GM18873 (cell line): ENCODE data around the gene PPP1R1B.
A peak's percentile ranks its signal among the peaks of the same experiment; 100 is the strongest.

Experiments used
- ATAC-seq: cut with Tn5 transposase; IDR thresholded peaks from one replicate; pipeline ENCODE4 v1.9.1; 2021; ENCODE audit warnings: mild to moderate bottlenecking, moderate library complexity, moderate number of reproducible peaks; ENCODE audit not compliant: unreplicated experiment, low FRiP score

Gene PPP1R1B

DNA sequence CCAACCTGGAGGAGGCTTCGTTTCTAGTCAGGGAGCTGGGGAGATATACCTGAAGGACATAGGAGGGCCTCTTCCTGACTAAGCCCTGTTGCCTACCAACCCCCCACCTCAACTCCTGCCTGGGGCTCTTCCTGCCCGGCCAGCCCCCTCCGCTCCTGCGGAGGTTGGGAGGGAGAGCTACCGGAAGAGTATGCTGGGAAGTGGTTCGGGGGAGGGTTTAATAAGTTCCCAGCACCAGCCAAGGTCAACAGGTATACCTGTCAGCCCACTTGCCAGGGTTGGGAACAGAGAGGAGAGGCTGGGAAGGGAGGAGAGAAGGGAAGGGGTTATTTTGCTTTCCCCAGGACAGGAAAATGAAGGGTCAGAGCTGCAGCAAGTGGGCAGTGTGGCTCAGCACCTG is 4.7 kb downstream of the PPP1R1B start:
- no peak for ATAC-seq

DNA sequence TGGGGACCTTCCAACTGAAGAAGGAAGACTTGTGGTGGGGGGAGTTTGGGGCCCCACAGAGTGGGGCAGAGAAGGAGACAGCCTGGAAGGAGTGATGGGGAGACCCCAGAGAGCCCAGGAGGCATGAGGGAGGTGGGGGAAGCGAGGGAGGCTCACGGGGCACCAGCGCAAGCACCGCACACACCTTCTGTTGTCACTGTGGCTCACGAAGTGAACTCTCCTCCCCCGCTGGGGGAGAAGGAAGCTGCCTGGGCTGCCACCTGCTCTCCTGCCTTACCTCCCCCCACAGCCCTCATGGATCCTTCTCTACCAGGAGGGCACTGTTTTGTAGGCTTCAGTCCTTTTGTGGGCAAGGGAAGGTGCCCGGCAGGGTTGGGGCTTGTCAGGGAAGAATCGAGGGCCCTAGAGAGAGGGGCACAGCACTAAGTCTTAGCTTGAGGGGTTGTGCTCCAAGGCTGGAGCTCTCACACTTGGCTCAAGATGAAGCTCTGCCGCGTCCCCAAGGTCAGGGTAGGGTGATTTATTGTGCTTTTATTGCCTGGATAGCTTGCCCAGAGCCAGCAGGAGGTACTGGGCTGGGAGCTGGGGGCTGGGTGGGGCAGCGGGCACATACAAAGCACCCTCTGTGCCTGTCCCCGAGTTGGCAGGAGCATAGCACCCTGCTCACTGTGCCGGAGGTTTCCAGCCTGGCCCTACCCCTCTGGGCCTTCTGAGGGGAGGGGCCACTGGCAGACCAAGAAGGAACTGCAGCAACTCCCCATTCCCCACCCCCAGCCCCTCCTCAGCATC is 5.6 kb downstream of the PPP1R1B start:
- no peak for ATAC-seq

DNA sequence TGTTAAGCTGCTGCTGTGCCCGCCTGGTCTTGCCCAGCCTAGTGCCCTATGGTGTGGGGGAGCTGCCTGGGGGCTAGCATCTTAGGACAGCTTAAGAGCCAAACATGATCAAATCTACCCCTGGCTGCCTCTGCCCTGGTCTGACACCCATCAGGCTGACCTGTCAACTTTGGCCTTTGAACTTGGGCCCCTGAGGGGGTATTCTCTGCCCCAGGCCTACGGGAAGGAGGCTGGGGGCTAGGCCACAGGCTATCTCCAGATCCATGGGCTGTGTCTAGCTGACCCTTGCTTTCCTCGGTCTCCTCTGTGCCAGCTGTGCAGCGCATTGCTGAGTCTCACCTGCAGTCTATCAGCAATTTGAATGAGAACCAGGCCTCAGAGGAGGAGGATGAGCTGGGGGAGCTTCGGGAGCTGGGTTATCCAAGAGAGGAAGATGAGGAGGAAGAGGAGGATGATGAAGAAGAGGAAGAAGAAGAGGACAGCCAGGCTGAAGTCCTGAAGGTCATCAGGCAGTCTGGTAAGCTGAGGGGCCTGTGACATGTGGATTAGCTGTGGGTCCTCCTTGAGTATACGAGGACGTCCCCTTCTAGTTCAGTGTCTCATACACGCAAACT is 6.9 kb downstream of the PPP1R1B start:
- no peak for ATAC-seq

DNA sequence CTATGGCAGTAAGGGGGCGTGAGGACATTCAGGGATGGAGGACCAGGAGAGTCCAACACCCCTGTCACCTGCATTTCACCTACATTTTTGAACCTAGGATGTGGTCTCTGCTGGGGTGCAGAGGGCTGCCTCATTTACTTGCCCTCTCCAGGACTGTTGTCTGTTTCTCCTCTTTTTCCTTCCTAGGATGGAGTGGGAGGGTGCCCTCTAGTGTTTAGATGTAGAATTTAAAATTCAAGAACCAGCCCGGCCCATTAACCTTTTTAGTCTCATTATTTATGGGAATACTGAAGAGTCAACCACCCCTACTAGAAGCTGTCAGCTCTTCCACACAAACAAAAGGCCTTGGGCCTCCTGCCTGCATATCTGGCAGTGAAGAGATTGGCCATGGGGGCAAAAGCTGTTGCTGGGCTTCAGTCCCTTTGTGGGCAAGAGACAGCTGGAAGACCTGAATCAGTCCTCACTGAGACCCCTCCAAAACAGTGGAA is 7.7 kb downstream of the PPP1R1B start:
- no peak for ATAC-seq

DNA sequence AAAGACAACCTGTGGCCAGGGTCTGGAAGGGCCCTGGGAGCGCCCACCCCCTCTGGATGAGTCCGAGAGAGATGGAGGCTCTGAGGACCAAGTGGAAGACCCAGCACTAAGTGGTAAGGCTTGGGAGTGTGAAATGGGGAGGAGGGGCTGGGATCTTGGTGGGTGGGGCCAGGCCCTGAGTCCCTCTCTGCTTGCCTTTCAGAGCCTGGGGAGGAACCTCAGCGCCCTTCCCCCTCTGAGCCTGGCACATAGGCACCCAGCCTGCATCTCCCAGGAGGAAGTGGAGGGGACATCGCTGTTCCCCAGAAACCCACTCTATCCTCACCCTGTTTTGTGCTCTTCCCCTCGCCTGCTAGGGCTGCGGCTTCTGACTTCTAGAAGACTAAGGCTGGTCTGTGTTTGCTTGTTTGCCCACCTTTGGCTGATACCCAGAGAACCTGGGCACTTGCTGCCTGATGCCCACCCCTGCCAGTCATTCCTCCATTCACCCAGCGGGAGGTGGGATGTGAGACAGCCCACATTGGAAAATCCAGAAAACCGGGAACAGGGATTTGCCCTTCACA is 8.9 kb downstream of the PPP1R1B start:
- ATAC-seq = no peak

DNA sequence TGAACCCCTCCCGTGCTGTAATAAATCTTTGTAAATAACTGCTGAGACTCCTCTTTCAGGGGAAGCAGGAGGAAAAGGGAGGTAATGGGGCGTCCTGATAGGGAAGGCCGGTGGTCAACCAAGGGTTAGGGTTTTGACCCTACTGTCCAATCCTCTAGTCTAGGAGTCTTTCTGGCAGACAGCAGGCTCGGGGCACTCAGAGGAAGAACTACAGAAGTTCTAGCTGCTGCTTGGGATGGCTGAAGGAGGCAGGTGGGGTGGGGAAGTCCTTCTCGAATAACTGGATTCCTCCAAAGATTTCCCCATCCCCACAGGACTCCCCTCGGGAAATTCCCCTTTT is 9.8 kb downstream of the PPP1R1B start:
- peak; percentile 15 for ATAC-seq

DNA sequence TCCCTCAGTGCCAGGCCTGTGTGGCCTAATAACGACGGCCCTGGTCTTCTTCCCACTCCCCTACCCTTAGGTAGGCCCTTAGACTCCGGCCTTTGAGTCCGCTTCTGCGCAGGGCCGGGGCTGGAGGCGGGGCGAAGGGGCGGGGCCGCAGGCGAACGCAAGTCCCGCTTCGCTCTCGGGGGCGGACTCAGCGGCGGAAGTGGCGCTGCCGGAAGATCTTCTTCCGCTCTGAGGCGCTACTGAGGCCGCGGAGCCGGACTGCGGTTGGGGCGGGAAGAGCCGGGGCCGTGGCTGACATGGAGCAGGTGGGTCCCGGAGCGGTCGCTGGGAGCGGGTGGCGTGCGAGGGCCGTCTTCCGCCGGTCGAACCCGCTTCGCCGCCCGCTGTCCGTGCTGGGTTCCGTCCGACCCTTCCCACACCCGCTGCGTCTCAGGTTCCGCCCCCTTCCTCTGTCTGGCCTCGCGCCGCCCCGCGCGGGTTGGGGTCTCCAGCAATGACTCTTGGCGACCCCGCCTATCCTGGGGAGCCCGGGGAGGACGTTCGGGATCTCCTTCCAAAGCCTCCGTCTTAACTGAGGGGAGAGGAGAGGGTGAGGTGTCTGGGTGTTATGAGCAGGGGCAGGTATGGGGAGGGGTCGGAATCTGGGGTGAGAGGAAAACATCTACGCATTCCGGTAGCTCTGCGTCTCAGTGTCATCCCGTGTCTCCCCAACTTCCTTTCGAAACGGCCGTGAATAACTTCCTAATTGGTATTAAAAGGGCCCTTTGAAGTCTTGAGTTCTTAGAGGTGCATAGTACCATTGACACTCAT is 10.4 kb downstream of the PPP1R1B start, which contains the start of gene STARD3:
TSS of gene STARD3 (plus strand) at position 218 of the 810 bp plus-strand sequence. CDS start 16,388 bp downstream, outside the sequence.
- peak; percentile 52 for ATAC-seq

DNA sequence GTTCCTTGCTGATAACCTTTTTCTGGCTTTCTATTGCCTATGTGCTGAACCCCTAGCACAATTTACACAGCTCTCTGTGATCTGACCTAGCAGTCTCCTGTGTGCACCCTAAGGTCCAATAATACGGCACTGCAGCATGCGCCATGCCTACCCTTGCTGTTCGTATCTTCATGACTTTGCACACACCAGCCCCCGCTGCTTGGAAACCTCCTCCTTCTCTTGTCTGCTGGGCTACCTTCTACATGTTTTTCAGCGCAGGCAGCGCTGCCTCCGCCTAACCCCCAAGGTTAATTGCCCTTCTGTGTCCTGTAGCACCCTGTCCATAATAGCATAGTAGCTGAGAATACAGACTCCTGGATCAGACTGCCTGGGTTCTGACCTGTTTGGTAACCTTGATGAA is 11.6 kb downstream of the PPP1R1B start:
- ATAC-seq = no peak

DNA sequence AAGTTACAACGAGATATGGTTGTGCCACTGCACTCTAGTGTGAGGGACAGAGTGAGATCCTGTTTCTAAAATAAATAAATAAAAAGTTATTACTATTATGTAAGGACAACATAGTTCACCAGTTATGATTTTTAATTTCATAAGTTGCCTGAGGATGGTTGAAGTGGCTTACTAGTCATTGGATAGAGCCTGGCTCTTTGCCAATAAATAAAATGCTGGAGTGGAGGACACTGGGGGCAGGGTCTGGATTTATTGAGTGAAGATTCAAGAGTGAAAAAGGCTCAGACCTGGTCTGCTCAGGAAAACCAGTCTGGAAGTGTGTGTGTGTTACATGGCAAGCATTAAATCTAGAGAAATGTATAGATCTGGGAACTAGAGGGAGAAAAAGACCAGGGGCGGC is 12.3 kb downstream of the PPP1R1B start:
- ATAC-seq = no peak

DNA sequence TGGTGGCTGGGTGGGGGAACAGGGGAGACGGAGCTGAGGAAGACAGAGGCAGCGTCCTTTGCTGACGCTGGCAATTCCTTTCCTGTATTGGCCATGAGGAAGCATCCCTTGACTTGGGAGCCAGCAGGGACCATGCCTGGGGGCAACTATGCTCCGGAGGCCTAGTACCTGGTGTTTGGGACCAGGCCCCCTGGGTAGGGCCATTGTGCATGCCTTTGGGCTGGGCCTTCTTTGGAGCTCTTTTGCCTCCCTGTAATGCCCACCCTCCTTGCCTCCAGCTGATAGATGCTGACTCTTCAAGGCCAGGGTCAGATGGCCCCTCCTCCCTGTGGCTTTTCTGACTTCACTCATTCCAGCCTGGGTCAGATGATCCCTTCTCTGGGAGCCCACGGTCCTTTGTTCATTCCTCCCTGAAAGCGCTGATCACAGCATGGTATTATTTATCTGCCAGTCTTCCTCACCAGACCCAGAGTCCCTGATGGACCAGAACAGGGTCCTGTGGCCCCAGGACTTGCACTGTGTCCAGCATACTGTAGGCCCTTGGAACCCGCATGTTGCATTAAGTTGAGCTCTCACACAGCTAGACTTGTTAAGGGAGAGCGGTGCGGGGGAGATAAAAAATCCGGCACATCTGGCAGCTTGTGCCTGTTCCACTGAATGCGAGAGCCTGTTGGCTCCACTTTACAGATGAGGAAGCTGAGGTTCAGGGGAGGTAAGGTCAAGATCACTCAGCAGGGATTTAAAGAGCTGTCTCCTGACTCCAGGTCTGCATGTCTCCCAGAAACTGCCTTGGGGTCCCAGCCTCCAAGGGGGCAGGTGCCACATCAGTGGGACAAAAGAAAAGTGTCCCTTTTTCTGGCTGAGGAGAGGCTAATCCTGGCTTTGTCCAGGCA is 13.1 kb downstream of the PPP1R1B start:
- no peak for ATAC-seq

DNA sequence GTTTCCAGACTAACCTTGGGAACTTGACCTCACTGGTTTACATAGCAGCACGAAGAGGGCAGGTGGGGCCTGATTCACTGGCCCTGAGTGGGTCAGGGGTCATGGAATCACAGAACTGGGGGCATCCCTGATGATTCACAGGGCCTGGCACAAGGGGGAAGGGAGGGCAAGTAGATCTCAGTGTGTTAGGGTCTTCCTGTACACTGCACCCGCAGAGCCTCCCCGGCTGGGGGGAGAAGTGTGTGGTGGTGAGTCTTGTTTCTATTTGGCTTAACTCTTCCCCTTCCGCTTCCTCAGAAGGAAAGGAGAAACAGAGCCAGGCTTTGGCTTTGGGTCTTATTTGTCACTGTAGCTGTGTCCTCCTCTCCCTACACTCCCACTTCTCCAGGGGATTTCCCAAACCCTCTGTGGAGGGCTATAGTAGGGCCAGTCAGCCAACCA is 13.9 kb downstream of the PPP1R1B start:
- no peak for ATAC-seq

DNA sequence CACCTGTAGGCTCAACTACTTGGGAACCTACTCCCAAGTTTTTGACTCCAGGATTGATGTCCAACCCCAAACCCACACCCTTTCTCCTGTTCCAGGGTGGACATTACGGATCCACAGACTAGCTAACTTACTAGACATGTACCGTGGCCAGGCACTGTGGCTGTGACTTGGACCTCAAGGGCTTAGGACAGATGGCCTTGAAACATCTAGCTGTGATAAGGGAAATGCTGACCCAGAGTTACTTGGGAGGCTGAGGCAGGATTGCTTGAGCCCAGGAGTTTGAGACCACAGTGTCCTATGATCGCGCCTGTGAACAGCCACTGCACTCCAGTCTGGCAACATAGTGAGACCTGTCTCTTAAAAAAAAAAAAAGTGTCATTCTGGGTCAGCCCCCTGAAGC is 14.3 kb downstream of the PPP1R1B start:
- no peak for ATAC-seq

DNA sequence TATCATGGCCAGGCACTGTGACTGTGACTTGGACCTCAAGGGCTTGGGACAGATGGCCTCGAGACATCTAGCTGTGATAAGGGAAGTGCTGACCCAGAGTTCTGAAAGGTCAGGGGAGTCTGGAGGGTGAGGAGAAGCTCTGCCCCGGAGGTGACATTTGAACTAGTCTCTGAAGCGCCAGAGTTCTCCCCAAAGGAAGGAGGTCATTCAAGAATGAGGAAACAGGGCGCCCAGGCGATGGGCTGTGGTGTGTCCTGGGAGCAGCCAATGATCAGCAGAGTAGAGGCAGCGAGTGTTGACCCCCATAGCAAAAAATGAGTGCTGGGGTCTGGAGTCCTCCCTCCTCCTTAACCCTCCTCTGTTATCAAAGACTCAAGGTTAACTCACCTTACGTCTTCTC is 15.1 kb downstream of the PPP1R1B start:
- ATAC-seq = no peak

DNA sequence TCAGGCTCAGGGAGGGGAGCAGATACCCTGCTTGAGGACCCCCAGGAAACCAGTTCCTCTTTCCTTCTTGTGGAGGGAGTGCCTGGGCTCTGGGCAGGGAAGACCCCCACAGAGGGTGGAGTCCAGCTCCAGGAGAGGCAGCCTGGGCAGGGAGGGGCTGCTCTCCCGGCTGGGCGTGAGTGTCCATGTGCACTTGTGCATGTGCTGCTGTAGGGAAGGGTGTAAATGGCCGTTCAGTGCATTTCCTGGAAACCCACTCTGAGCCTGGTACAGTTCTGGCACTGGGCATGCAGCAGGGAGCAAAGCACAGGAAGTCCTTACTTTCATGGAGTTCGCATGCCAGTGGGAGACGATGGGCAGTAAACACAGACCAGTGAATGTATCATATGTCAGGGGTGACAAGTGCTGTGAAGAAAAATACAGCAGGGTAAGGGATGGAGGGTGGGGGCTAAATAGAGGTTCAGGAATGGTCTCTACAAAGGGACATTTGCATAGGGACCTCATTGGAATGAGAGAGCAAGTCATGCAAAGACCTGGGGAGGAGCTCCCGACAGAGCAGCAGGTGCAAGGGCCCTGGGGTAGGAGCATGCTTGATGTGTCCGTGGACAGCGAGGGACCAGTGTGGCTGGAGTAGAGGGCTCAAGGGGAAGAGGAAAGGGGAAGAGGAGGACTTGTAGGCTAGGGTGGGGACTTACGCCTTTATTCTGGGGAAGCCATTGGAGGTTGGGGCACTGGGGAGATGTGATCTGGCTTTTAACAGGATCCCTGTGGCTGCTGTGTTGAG is 15.7 kb downstream of the PPP1R1B start:
- ATAC-seq = no peak

DNA sequence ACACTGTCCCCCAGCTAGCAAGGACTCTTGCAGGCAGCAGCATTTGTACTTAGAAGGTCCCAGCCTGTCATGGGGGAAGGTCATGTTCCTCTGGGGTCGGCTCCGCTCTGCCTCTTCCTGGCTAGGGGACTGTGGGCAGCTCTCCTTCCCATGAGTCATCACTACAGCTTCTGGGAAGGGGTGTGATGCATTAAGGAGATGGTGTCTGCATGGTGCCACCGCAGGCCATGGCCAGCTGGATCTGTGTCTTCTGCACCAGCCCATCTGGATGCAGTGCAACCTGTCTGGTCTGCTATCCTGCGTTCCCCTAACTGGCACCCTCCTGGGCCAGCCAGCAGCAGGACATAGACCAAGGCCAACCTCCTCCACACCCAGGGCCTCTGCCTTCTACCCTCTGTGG is 16.5 kb downstream of the PPP1R1B start:
- no peak for ATAC-seq

DNA sequence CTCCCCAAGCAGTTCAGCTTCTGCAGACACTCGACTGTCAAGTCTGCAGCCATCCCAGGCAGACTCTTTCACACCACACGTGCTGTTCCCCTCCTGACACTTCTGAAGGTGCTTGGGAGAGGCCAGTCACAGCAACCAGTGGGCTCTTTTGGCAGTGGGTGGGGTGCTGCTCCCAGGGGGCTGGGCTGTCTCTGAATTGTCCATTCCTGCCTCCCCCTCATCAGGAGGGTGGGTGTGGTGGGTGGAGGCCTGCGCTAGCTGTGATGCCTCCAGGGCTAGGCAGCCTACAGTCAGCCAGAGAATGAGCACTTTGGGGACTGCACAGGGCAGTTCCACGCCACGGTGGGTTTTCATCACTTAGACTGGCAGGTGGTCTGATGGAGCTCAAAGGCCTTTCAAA is 20.5 kb downstream of the PPP1R1B start:
- ATAC-seq = no peak

DNA sequence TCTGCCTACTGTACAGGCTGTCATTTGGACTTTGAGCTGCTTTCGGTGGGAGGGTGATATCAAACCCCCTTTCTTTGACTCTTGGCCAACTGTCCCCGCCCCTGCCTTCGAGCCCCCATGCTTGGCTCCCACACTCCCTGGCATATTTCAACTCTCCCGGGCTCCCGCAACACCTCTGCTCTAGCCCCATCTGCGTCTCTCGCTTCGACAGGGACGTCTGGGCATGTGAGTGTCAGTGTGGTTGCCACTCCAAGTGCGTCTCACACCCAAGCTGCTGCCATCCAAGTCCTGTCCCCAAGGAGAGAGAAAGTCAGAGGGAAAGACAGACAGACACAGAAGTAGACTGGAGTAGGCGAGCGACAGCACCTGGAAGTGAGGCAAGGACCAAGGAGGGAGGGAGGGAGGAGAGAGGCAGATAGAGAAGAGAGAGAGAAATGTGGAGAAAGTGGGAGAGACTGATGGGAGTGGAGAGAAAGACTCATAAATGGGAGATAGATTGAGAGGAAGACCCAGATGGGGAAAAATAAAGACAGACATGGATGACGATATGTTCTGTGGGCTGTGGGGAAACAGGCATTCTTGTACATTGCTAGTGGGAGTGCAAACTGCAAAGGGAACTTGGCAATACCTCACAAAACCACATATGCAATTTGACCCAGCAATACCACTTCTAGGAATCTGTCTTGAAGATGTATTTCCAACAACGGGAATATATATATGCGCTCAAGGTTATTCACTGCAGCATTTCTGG is 22.0 kb downstream of the PPP1R1B start:
- ATAC-seq = no peak

DNA sequence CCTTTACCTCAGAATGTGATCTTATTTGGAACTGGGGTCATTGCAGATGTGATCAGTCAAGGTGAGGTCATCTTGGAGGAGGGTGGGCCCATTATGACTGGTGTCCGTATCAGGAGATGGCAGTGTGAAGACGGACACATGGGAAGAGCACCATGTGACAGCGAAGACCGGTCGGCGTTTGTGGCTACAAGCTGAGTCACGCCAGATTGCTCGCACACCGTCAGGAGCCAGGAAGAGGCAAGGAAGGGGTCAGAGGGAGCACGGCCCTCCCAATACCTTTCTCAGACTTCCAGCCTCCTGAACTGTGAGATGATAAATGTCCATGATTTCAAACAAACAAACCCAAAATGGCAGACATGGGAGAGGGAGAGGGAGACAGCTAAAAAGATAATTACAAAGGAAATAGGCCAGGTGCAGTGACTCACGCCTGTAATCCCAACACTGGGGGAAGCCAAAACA is 23.4 kb downstream of the PPP1R1B start:
- ATAC-seq = no peak
